Hepatocyte (in vitro differentiated cells): ENCODE data around the gene RNMT. TPM values are rescaled to one million over a fixed set of nuclear protein-coding genes. Genes with fewer than 3 reads are reported as not detected.

Source experiments
- DNase-seq: peaks from one replicate; pipeline ENCODE4 v3.0.0-alpha.2; 2016; ENCODE audit warnings: low spot score
- H2AFZ ChIP-seq: fragments of 200-600 bp; sonication (generic); 2 replicates; pipeline ENCODE4 v1.6.0; 2016; ENCODE audit warnings: antibody characterized with exemption, mild to moderate bottlenecking
- H3K27ac ChIP-seq: fragments of 200-600 bp; sonication (generic); 2 replicates; pipeline ENCODE4 v1.5.1; 2016; ENCODE audit warnings: mild to moderate bottlenecking
- H3K27me3 ChIP-seq: fragments of 200-600 bp; sonication (generic); 2 replicates; pipeline ENCODE4 v1.6.1; 2016
- H3K36me3 ChIP-seq: fragments of 200-600 bp; sonication (generic); replicated peaks from 2 replicates; pipeline ENCODE4 v1.5.1; 2016; ENCODE audit warnings: low read depth; ENCODE audit not compliant: insufficient read depth
- H3K4me1 ChIP-seq: fragments of 200-600 bp; sonication (generic); 2 replicates; pipeline ENCODE4 v1.5.1; 2016; ENCODE audit warnings: mild to moderate bottlenecking, moderate library complexity; ENCODE audit not compliant: insufficient read depth
- H3K4me2 ChIP-seq: fragments of 200-600 bp; sonication (generic); 2 replicates; pipeline ENCODE4 v1.6.0; 2016
- H3K4me3 ChIP-seq: fragments of 200-600 bp; sonication (generic); 2 replicates; pipeline ENCODE4 v1.5.1; 2016; ENCODE audit warnings: mild to moderate bottlenecking
- H3K79me2 ChIP-seq: fragments of 200-600 bp; sonication (generic); 2 replicates; pipeline ENCODE4 v1.6.0; 2017; ENCODE audit warnings: mild to moderate bottlenecking
- H3K9me2 ChIP-seq: fragments of 200-600 bp; sonication (generic); replicated peaks from 2 replicates; pipeline ENCODE4 v1.6.0; 2017; ENCODE audit warnings: mild to moderate bottlenecking; ENCODE audit not compliant: insufficient read depth
- H3K9me3 ChIP-seq: fragments of 200-600 bp; sonication (generic); 2 replicates; pipeline ENCODE4 v1.5.1; 2016; ENCODE audit warnings: low read depth, mild to moderate bottlenecking
- H4K20me1 ChIP-seq: fragments of 200-600 bp; sonication (generic); 2 replicates; pipeline ENCODE4 v1.6.0; 2016; ENCODE audit warnings: mild to moderate bottlenecking; ENCODE audit not compliant: insufficient read depth, poor library complexity, severe bottlenecking
- EZH2 ChIP-seq: fragments of 200-600 bp; sonication (generic); IDR thresholded peaks from 2 replicates; pipeline ENCODE4 v1.6.1; 2016; ENCODE audit warnings: antibody characterized with exemption, mild to moderate bottlenecking, borderline replicate concordance
- EZH2phosphoT487 ChIP-seq: fragments of 200-600 bp; sonication (generic); IDR thresholded peaks from one replicate; pipeline ENCODE4 v1.6.1; 2018; ENCODE audit warnings: antibody characterized with exemption, mild to moderate bottlenecking, low read depth, moderate library complexity; ENCODE audit not compliant: unreplicated experiment, severe bottlenecking
- WGBS: methylation state at CpG from one replicate; pipeline ENCODE4 v1.1.6; 2016; ENCODE audit warnings: low lambda C conversion rate; ENCODE audit errors: missing lambda C conversion rate; 5-methylcytosine and 5-hydroxymethylcytosine counted together
- polyA plus RNA-seq: library from polyadenylated mRNA; unstranded; fragments of >200 nt; fragmentation: Nextera tagmentation; extraction: Ambion mirVana; gene quantifications from 2 replicates; pipeline ENCODE4 v1.2.1, GENCODE V29; 2016
- total RNA-seq: library from RNA; depleted of rRNA; stranded (reverse); fragments of >200 nt; gene quantifications from 2 replicates; pipeline ENCODE4 v1.2.3, GENCODE V29; 2014
- TF ChIP-seq, protein P1 (sequence below): fragments of 200-600 bp; sonication (generic); IDR thresholded peaks from 2 replicates; pipeline ENCODE4 v1.5.1; 2016; ENCODE audit warnings: antibody characterized with exemption, mild to moderate bottlenecking; ENCODE audit not compliant: poor library complexity

The RNMT gene
- total and polyA plus RNA-seq, 2 experiments from 2014 or later: 34.5 to 40.4 TPM

DNA sequence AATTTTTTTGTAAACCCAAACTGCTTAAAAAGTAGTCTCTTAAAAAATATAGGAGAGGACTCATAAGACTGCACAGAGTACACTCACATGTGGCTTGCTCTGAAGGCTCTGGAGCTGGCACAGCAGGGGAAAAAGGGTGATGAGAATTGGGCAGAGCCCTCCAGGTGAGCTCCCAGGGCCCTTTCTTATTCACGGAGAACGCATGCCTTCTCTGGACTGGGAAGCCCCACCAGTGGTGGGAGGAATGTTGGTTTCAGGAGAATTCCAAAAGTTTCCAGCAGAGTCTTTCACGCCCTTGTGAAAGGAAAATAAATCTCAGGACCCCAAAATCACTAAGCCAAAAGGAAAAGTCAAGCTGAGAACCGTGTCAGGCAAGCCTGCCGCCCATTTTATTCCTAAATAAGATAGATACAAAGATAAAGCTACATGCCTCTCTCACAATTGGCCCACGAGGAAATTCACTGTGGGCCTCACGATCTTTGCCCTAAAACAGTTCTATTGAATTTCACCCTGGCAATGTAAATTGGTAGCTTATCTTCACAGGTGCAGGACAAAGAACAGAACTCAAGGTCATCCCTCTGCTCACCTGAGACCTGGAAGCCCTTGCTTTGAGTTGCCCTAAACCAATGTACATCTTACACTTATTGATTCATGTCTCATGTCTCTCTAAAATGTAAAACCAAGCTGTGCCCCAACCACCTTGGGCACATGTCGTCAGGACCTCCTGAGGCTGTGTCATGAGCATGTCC lies 82.0 kb downstream of the RNMT start:
- H3K27me3 ChIP-seq: no peaks in the 10 kb centered on the region
- no peaks in the 10 kb centered on the region for H3K36me3 ChIP-seq
- H3K4me3 ChIP-seq: no peak overlapping the region
- peak overlapping the region; percentile 11 for H3K4me2 ChIP-seq
- 42% methylated on average over 8 of the region's 8 CpGs for WGBS
- H3K79me2 ChIP-seq: no peaks in the 10 kb centered on the region
- H3K9me2 ChIP-seq: no peaks in the 10 kb centered on the region
- no peaks in the 10 kb centered on the region for H4K20me1 ChIP-seq
- H3K9me3 ChIP-seq: no peaks in the 10 kb centered on the region
- no peak for TF ChIP-seq EZH2phosphoT487
- no peak for TF ChIP-seq EZH2
- TF ChIP-seq, protein P1, sequence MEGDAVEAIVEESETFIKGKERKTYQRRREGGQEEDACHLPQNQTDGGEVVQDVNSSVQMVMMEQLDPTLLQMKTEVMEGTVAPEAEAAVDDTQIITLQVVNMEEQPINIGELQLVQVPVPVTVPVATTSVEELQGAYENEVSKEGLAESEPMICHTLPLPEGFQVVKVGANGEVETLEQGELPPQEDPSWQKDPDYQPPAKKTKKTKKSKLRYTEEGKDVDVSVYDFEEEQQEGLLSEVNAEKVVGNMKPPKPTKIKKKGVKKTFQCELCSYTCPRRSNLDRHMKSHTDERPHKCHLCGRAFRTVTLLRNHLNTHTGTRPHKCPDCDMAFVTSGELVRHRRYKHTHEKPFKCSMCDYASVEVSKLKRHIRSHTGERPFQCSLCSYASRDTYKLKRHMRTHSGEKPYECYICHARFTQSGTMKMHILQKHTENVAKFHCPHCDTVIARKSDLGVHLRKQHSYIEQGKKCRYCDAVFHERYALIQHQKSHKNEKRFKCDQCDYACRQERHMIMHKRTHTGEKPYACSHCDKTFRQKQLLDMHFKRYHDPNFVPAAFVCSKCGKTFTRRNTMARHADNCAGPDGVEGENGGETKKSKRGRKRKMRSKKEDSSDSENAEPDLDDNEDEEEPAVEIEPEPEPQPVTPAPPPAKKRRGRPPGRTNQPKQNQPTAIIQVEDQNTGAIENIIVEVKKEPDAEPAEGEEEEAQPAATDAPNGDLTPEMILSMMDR: no peak
- DNase-seq: no peak
- H3K4me1 ChIP-seq: peaks cover 21% of the 10 kb centered on the region
- no peak overlapping the region for H2AFZ ChIP-seq
- H3K27ac ChIP-seq: peak overlapping the region; percentile 73

DNA sequence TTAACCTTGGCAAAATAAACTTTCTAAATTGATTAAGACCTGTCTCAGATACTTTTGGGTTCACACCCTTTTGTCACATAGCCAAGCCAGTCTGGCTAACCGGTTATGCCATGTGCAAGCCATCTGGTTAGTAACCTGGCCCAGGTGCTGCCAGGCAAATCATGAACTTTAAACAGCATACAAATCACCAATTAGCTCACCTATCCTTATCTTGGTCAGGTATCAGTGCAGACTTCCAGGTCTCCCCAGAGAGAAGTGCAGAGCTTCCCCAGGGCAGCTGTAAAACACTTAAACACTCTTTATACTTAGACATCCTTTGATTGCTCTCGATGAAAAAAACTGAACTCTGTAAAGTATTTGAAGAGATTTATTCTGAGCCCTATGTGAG lies 82.6 kb downstream of the RNMT start:
- no peak overlapping the region for H3K4me3 ChIP-seq
- no peak overlapping the region for H2AFZ ChIP-seq
- no peaks in the 10 kb centered on the region for H4K20me1 ChIP-seq
- no peaks in the 10 kb centered on the region for H3K27me3 ChIP-seq
- H3K79me2 ChIP-seq: no peaks in the 10 kb centered on the region
- WGBS: 14% methylated on average over 2 of the region's 2 CpGs
- no peaks in the 10 kb centered on the region for H3K9me2 ChIP-seq
- TF ChIP-seq EZH2 (no peak), EZH2phosphoT487 (no peak)
- TF ChIP-seq, protein P1: no peak
- H3K4me2 ChIP-seq: peak overlapping the region; percentile 11
- no peaks in the 10 kb centered on the region for H3K9me3 ChIP-seq
- H3K27ac ChIP-seq: peak overlapping the region; percentile 73
- DNase-seq: no peak
- H3K4me1 ChIP-seq: peaks cover 21% of the 10 kb centered on the region
- H3K36me3 ChIP-seq: no peaks in the 10 kb centered on the region

DNA sequence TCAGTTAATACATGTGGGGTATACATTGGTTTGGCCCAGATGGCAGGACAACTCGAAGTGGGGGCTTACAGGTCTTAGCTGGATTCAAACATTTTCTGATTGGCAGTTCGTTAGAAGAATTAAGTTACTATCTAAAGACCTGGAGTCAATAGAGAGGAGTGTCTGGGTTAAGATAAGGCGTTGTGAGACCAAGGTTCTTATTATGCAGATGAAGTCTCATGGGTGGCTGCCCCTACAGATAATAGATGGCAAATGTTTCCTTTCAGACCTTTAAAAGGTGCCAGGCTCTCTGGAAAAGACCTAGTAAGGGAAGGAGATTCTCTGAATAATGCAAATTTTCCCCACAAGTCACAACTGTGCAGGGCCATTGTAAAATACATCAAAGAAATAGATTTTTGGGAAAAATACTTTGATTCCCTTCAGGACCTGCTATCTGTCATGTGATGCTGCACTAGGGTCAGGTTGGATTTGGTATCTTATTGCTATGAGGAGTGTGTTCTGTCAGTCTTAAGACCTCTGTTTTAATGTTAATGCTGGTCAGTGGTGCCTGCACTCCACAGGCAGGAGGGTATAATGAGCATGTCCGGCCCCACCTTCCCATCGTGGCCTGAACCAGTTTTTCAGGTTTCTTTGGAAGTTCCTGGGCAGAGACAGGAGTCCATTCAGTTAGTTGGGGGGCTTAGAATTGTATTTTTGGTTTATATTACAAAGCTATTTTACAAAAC lies 83.2 kb downstream of the RNMT start:
- DNase-seq: no peak
- no peaks in the 10 kb centered on the region for H3K79me2 ChIP-seq
- no peaks in the 10 kb centered on the region for H4K20me1 ChIP-seq
- H3K9me2 ChIP-seq: no peaks in the 10 kb centered on the region
- no peaks in the 10 kb centered on the region for H3K9me3 ChIP-seq
- peak overlapping the region; percentile 73 for H3K27ac ChIP-seq
- no peak overlapping the region for H3K4me3 ChIP-seq
- H2AFZ ChIP-seq: no peak overlapping the region
- peak overlapping the region; percentile 11 for H3K4me2 ChIP-seq
- H3K36me3 ChIP-seq: no peaks in the 10 kb centered on the region
- peaks cover 21% of the 10 kb centered on the region for H3K4me1 ChIP-seq
- WGBS: 12% methylated on average over 5 of the region's 5 CpGs
- H3K27me3 ChIP-seq: no peaks in the 10 kb centered on the region
- no peak for TF ChIP-seq EZH2
- TF ChIP-seq EZH2phosphoT487: no peak
- TF ChIP-seq, protein P1: no peak
